HL-60/S4 (cell line): Measurements from ENCODE around the gene VWDE.

Experiments
- in situ Hi-C: fragments of 300-500 bp; cut with MboI; formaldehyde crosslinking; loops from 2 replicates; pipeline ENCODE4 v1.14.3; 2022; ENCODE audit warnings: low sequenced_read_pairs

VWDE gene

GRCh38 chr7:12294701-12295100 lies 109.0 kb downstream of the VWDE start:
- in situ Hi-C loops, result no loop called here

DNA sequence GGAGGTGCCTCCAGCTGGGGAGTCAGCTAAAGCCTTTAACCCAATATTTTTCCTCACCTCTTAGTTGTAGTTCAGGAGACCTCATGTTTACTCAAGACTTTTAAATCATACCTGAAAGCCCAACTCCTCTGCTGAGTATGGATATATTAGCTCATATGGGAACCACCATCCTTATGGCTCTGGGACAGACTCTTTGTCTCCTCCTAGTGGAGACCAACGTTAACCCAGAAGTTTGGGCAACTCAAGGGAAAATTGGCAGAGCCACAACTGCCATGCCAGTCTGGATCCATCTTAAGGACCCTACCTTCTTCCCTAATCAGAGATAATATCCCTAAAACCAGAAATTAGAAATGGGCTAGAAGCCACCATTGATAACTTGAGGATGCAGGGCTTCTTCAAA lies 111.8 kb downstream of the VWDE start:
- in situ Hi-C loops, result no loop called here

DNA sequence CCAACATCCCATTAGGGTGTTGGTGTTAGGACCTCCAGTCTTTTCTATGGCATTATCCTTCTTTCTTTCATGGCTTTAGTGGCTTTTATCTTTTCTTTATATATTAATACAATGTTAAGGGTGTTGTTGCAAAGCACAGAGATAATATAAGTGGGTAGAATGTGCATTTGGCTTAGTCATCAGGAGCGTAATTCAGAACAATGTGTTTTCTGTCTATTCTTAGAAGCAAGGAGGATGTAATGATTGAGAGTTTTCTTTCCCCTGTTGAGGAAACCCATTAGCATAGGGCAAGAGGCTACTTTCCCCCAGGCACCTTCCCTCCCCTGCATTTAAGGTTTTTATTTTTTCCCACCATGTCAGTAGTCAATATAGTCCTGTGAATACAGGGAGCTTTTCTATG lies 112.9 kb downstream of the VWDE start:
- in situ Hi-C loops, result no loop called here

- in situ Hi-C loops, result no loop called here
Measured at GRCh38 chr7:12289996-12290395, 113.7 kb downstream of the VWDE start.

- in situ Hi-C loops, result no loop called here
Measured at GRCh38 chr7:12287901-12288300, 115.8 kb downstream of the VWDE start.

- in situ Hi-C loops, result no loop called here
Measured at GRCh38 chr7:12281038-12281437, 122.6 kb downstream of the VWDE start.
